ENCODE measurements around the gene OR4D11. TPM values are rescaled to one million over a fixed set of nuclear protein-coding genes. Genes with fewer than 3 reads are reported as not detected.
"Not testable (repeated sequence)": the region's sequence is repeated elsewhere in the genome, so short reads cannot be mapped to it uniquely, and the experiment has no call there.

Gene OR4D11
- total RNA-seq, 1 donor from 2014 or later: not detected

DNA sequence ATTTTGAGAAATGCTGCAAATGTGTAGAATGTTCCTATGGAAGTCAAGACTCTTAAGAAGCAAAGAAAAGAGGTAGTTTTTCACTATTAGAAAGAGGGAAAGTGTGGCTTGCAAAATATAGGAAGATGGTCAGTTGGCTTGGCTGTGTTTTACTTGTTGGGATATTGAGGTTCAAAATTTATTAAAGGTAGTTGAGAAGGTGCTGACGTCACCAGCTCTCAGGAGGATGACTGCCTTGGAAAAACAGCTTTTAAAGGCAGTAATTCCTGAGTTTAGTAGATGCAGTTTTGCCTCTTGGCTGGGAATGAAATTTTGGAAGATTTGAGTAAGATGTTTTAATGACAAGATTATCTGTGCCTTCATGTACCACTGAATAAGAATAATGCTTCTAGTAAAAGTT is 8.3 kb downstream of the OR4D11 start:
- DNase-seq (ENCODE audit: low spot score in 2 of 2, unreplicated experiment in 2 of 2): no peak
- H3K27ac Mint-ChIP-seq: no peak overlapping the region
- H3K4me1 Mint-ChIP-seq: no peaks in the 10 kb centered on the region
- TF ChIP-seq, protein P1, sequence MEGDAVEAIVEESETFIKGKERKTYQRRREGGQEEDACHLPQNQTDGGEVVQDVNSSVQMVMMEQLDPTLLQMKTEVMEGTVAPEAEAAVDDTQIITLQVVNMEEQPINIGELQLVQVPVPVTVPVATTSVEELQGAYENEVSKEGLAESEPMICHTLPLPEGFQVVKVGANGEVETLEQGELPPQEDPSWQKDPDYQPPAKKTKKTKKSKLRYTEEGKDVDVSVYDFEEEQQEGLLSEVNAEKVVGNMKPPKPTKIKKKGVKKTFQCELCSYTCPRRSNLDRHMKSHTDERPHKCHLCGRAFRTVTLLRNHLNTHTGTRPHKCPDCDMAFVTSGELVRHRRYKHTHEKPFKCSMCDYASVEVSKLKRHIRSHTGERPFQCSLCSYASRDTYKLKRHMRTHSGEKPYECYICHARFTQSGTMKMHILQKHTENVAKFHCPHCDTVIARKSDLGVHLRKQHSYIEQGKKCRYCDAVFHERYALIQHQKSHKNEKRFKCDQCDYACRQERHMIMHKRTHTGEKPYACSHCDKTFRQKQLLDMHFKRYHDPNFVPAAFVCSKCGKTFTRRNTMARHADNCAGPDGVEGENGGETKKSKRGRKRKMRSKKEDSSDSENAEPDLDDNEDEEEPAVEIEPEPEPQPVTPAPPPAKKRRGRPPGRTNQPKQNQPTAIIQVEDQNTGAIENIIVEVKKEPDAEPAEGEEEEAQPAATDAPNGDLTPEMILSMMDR (IDR thresholded peaks at IDR 0.05; ENCODE audit: unreplicated experiment): no peak
- H3K9me3 Mint-ChIP-seq: no peaks in the 10 kb centered on the region
- H3K27me3 Mint-ChIP-seq (ENCODE audit: low read depth): peaks cover 31% of the 10 kb centered on the region
- no peak overlapping the region for H3K4me3 Mint-ChIP-seq
- no peaks in the 10 kb centered on the region for H3K36me3 Mint-ChIP-seq

DNA sequence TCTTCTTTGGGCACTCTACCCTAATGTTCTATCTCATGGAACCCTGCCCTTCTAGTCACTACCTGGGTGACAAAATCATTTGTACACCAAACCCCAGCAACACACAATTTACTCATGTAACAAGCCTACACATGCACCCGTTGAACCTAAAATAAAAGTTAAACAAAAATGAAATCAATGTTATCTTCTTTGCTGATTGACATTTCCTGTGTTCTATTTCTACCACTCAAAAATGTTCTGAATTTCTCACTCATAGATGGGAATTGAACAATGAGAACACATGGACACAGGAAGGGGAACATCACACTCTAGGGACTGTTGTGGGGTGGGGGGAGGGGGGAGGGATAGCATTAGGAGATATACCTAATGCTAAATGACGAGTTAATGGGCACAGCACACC is 16.8 kb downstream of the OR4D11 start:
- not testable (repeated sequence) for H3K9me3 Mint-ChIP-seq; H3K4me1 Mint-ChIP-seq; DNase-seq (ENCODE audit: low spot score in 2 of 2, unreplicated experiment in 2 of 2); H3K36me3 Mint-ChIP-seq; H3K4me3 Mint-ChIP-seq; H3K27ac Mint-ChIP-seq
- peaks cover 32% of the 10 kb centered on the region for H3K27me3 Mint-ChIP-seq (ENCODE audit: low read depth)

DNA sequence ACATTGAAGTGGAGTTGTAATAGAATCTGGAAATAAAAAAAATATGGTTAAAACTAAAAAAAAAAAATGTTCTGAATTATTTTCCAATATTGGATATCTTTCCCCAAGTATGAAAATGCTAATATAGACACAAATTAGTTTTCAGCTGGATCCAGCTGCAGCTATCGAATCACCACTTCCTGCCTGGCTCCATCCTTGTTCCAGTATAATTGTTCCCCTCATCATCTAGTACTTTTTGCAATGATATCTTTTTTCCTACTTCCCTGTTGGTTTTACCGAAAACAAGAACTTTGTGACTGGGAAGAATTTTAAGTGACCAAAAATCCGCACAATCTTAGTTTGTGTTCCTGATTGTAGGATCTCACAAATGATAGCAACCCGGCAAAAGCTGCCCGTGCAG is 17.4 kb downstream of the OR4D11 start:
- Mint-ChIP-seq H3K4me3 (no peak overlapping the region), H3K4me1 (no peaks in the 10 kb centered on the region), H3K27me3 (ENCODE audit: low read depth) (peaks cover 28% of the 10 kb centered on the region), H3K27ac (no peak overlapping the region), H3K9me3 (no peaks in the 10 kb centered on the region), H3K36me3 (no peaks in the 10 kb centered on the region)
- TF ChIP-seq, protein P1 (IDR thresholded peaks at IDR 0.05; ENCODE audit: unreplicated experiment): no peak
- DNase-seq (ENCODE audit: low spot score in 2 of 2, unreplicated experiment in 2 of 2): no peak

DNA sequence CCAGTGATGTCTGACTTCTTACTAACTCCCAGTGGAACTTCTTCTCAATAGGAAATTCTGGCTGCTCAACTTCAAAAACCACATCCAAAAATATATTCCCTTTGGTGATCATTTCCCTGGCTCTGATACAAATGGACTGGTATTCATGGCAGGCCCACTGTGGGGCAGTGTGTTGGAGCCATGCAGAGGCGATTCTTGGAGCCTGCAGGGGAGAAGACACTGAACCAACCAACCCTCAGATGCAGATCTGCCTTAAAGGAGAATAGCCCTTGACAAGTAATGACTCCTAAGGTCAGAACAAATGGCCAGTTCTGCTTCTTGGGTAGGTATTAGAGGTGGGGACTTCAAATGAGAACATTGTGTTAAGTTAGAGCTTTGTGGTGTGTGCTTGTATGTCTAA is 20.2 kb downstream of the OR4D11 start:
- H3K9me3 Mint-ChIP-seq: no peaks in the 10 kb centered on the region
- DNase-seq (ENCODE audit: low spot score in 2 of 2, unreplicated experiment in 2 of 2): no peak
- H3K4me1 Mint-ChIP-seq: peaks cover 3% of the 10 kb centered on the region
- H3K27ac Mint-ChIP-seq: no peak overlapping the region
- H3K4me3 Mint-ChIP-seq: no peak overlapping the region
- TF ChIP-seq, protein P1 (IDR thresholded peaks at IDR 0.05; ENCODE audit: unreplicated experiment): no peak
- no peaks in the 10 kb centered on the region for H3K36me3 Mint-ChIP-seq
- H3K27me3 Mint-ChIP-seq (ENCODE audit: low read depth): peaks cover 20% of the 10 kb centered on the region

DNA sequence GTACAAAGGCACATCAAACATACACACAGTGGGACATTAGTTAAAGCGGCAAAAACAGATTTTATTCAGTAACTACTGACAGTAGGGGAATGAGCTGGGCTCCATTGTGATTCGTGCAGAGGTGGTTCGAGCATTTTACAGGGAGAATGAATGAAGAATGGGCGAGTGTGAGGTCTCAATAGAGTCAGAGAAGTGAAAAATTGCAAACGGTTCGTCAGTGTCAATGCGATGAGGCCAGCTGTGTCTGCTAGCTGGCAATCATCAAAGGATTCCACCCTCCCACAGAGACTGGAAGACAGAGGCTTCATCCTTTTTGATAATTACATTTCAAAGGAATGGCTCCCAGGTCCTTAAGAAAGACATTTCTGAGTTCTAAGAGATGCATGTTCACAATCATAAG is 25.3 kb downstream of the OR4D11 start:
- Mint-ChIP-seq H3K4me1 (peaks cover 9% of the 10 kb centered on the region), H3K36me3 (no peaks in the 10 kb centered on the region), H3K4me3 (no peak overlapping the region), H3K27me3 (ENCODE audit: low read depth) (peaks cover 10% of the 10 kb centered on the region), H3K27ac (no peak overlapping the region), H3K9me3 (peaks cover 8% of the 10 kb centered on the region)
- TF ChIP-seq, protein P1 (IDR thresholded peaks at IDR 0.05; ENCODE audit: unreplicated experiment): no peak
- DNase-seq (ENCODE audit: low spot score in 2 of 2, unreplicated experiment in 2 of 2): no peak

DNA sequence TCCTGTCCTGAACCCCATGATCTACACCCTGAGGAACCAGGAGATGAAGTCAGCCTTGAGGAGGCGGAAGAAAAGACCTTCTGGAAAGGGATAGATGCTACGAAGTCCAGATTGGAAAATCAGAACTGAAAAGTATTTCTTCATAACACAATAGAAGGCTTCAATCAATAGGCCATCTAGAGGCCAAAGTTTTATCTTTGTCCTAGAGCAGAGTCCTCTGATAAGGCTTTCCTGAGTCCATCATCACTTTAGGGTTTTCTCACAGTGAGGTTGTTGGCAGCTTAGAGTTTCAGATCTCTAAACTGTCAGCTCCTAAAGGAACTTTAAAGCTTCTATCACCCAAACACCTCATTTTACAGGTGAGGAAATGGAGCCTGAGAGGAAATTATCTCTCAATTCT is 29.2 kb downstream of the OR4D11 start:
- peaks cover 8% of the 10 kb centered on the region for H3K9me3 Mint-ChIP-seq
- no peaks in the 10 kb centered on the region for H3K36me3 Mint-ChIP-seq
- no peak overlapping the region for H3K27ac Mint-ChIP-seq
- peaks cover 15% of the 10 kb centered on the region for H3K4me1 Mint-ChIP-seq
- no peak for DNase-seq (ENCODE audit: low spot score in 2 of 2, unreplicated experiment in 2 of 2)
- H3K27me3 Mint-ChIP-seq (ENCODE audit: low read depth): no peaks in the 10 kb centered on the region
- H3K4me3 Mint-ChIP-seq: no peak overlapping the region
- TF ChIP-seq, protein P1 (IDR thresholded peaks at IDR 0.05; ENCODE audit: unreplicated experiment): no peak

Data from mesothelial cell of epicardium (in vitro differentiated cells).